GM10248 (cell line): ENCODE results near the gene FCER2.
A peak's percentile ranks its signal among the peaks of the same experiment; 100 is the strongest.

Experiments
- CTCF ChIA-PET: fragments of 300-600 bp; sonication (Branson Sonifier 250); formaldehyde crosslinking; extraction: SDS; loops from one replicate; lab custom pipeline; 2021; ENCODE audit warnings: antibody characterized with exemption; lab: Yijun Ruan, JAX
- POLR2A ChIA-PET: fragments of 350-650 bp; sonication (Branson Sonifier 250); formaldehyde crosslinking; extraction: SDS; loops from one replicate; lab custom pipeline; 2020; ENCODE audit warnings: antibody characterized with exemption; lab: Yijun Ruan, JAX
- DNase-seq: peaks from one replicate; pipeline ENCODE4 v3.0.0; 2012; ENCODE audit errors: extremely low spot score
- TF ChIP-seq, protein P1 (sequence below): IDR thresholded peaks from 2 replicates; pipeline ENCODE4 v1.5.1; 2012; ENCODE audit warnings: mild to moderate bottlenecking, low read depth; ENCODE audit errors: extremely low read depth, missing control alignments, control extremely low read depth

FCER2 gene

DNA sequence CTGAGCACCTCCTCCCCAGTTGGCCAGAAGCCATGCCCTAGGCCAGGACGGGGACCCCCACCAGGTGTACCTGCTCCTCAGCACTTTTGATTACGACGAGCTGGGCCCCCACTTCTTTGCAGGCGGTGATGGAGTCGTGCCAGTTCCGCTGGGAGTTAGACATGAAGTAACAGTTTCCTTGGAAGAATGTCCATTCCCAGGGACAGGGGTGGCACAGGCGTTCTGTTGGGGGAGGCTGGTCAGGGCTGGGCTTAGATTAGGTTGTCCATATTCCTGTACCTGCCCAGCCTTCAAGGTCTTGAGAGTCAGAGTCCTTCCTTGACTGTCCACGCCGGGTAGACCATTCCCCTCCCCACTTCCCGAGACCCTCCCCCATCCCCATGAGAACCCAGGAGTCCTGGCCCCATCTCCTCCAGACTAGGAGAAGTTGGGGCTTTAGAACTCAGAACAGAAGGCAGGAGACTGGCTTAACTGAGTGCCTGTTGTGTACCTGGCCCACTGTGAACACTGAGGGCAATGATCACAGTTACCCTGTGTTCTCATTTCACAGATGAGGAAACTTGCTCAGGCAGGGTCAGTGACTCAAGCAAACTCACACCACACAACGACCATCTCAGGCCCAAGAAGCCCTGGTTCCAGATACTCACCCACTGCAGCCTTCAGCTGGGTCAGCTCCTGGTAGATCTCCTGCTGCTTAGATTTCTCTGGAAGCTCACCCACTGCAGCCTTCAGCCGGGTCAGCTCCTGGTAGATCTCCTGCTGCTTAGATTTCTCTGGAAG, 43.1 kb upstream of the FCER2 start:
- TF ChIP-seq, protein P1, sequence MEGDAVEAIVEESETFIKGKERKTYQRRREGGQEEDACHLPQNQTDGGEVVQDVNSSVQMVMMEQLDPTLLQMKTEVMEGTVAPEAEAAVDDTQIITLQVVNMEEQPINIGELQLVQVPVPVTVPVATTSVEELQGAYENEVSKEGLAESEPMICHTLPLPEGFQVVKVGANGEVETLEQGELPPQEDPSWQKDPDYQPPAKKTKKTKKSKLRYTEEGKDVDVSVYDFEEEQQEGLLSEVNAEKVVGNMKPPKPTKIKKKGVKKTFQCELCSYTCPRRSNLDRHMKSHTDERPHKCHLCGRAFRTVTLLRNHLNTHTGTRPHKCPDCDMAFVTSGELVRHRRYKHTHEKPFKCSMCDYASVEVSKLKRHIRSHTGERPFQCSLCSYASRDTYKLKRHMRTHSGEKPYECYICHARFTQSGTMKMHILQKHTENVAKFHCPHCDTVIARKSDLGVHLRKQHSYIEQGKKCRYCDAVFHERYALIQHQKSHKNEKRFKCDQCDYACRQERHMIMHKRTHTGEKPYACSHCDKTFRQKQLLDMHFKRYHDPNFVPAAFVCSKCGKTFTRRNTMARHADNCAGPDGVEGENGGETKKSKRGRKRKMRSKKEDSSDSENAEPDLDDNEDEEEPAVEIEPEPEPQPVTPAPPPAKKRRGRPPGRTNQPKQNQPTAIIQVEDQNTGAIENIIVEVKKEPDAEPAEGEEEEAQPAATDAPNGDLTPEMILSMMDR, result no peak
- no peak for DNase-seq
- POLR2A ChIA-PET, result no interaction called here
- CTCF ChIA-PET, result interaction anchor here (0.9 to 1.7 kb wide), 3 partner anchors 32 to 64 kb away, joined by 3 to 5 read pairs (median 4); partner anchors contain the start of gene TRAPPC5

DNA sequence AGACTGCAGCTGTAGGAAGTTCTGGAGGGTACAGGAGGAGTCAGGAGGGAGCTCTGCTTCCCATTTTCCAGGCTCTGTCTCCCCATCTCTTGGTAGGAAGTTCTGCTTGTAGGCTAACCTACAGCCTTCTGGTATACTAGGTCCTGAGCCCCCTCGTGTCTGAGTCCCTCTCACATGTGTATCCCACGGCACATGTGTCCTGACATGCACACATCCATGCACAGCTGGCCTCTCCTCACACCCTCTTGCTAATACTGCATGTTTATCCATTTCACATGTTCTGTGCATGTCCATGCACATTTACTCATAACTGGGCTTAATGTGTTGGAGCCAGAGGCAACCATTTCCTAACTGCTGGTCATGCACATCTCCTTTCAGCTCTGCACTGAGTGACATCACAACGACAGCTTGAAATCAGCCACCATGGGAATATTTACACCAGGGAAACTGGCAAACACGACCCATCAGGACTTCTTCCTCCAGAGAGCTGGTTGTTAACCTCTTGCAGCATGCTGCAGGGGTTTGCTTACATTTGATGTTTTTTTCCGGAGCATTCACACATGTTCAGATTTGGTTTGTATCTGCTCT, 42.4 kb upstream of the FCER2 start:
- POLR2A ChIA-PET, result no interaction called here
- TF ChIP-seq, protein P1, result no peak
- no peak for DNase-seq
- CTCF ChIA-PET, result interaction anchor here (0.9 to 1.7 kb wide), 2 partner anchors 31 to 63 kb away, joined by 3 to 5 read pairs; partner anchors contain the start of gene TRAPPC5

DNA sequence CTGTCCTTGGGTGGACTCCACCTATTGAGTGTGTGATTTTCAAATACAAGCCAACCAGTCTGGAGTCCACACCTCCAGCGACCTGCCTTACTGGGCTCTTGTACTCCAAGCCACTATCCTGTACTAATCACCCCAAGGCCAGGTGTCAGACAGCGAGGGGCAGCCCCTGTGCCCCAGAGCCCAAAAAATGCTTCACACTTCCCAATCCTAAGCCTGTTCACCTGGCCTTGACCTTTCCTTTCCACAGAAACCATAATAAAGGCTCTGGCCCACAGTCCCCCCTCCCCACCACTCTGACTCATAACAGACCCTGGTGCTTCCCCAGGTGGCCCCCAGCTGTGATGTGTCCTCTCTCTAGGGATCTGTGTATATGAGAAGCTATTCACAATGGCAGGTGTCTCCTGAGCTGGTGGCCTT, 41.5 kb upstream of the FCER2 start:
- ChIA-PET POLR2A (no interaction called here), CTCF (interaction anchor here (1.6 to 1.7 kb wide), 2 partner anchors 33 to 62 kb away, joined by 3 to 5 read pairs; partner anchors contain the start of gene TRAPPC5)
- DNase-seq, result peak; percentile 84
- TF ChIP-seq, protein P1, result no peak

DNA sequence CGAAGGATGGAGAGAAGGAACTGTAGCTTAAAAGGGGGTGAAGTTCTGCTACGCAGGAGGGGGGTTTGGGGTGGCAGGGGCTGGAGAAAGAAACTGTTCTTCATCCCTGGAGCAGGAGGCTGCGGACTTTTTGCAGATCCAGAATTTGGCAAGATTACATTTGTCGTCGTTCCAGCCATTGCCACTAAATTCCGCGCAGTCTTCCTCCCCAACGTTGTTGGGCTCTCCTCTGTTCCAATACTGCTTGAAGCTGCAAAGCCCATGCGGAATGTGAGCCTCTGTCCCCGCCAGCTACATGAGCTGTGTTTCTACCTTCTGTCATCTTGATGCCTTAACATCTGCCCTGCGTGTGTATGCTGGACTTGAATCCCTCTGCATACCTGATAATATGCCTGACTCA, 41.1 kb upstream of the FCER2 start:
- ChIA-PET CTCF (interaction anchor here (0.9 to 1.6 kb wide), 3 partner anchors 33 to 62 kb away, joined by 3 to 6 read pairs (median 4); partner anchors contain the start of gene TRAPPC5), POLR2A (no interaction called here)
- TF ChIP-seq, protein P1, result no peak
- no peak for DNase-seq

DNA sequence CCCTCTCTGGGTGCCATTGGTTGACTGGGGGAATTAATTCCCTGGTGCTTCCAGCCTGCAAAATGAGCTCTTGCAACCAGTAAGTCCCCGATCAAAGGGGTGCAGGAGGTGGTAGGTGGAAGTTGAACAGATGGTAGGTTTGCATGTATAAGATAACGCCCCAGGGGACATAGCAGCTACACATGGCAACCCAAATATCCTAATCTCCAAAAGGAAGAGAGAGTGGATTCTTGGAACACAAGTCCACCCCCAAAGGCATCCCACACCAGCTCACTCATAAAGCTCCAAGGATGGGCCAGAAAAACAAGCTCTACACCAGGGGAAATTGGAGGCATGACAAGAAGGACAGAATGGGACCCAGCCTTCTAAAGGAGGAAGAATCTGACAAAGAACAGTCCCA, 40.6 kb upstream of the FCER2 start:
- ChIA-PET CTCF (interaction anchor here (0.9 to 1.6 kb wide), 3 partner anchors 34 to 62 kb away, joined by 3 to 6 read pairs (median 4); partner anchors contain the start of gene TRAPPC5), POLR2A (no interaction called here)
- TF ChIP-seq, protein P1, result no peak
- DNase-seq, result no peak

DNA sequence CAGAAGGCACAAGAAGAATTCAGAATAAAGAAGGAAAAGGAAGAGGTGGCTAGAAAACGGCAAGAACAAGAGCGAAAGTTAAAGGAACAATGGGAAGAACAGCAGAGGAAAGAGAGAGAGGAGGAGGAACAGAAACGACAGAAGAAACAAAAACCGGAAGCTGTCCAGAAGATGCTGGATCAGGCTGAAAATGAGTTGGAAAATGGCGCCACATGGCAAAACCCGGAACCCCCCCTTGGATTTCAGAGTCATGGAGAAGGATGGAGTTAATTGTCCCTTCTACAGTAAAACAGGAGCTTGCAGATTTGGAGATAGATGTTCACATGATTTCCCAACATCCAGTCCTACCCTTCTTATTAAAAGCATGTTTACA, 38.7 kb upstream of the FCER2 start:
- POLR2A ChIA-PET, result no interaction called here
- no peak for DNase-seq
- TF ChIP-seq, protein P1, result no peak
- CTCF ChIA-PET, result no interaction called here
